Globus pallidus (tissue), 1 donor: ENCODE results near the gene NLN.

Experiments used
- DNase-seq: peaks from one replicate; pipeline ENCODE4 v3.0.0-alpha.2; 2015; ENCODE audit warnings: low spot score

NLN gene

DNA sequence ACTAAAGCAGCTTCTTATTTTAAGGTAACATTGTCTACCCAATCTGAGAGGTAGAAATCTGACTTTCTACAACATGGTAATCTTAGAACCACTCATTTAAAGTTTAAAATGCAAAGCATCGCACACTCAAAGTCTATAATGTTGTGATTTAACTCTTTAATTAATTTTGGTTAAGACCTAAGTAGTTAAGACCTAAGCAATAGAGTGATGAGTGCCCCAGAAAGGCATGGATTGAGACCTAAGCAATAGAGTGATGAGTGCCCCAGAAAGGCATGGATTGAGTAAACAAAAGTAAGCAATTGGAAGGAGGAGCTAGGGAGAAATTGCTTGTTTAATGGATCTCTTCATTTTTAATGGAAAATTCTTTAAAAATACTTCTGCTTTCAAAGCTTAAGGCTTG, 86.8 kb downstream of the NLN start:
- DNase-seq: no peak

- DNase-seq: peak; percentile 88
These were observed 88.0 kb downstream of the NLN start for GRCh38 chr5:65809817-65810531.

GRCh38 chr5:65811004-65811403, 89.0 kb downstream of the NLN start:
- no peak for DNase-seq

DNA sequence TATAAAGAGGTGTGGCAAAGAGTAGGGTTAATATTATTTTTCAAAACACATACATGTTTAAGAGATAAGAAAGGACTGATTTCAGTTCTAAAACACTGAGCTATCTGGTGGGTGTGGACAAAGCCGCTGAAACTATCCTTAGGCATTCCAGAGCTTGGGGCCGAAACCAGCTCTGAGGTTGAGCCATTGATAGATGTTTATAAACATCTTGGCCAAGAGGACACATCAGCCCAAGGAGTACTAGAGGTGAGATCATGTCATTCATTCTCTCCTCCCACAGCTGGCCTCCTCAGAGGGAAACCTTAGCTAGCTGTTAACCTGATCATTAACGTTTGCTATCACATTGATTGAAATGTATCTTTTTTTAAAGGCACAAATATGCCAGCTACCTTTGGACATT, 89.9 kb downstream of the NLN start:
- no peak for DNase-seq

GRCh38 chr5:65812648-65813047, 90.6 kb downstream of the NLN start:
- DNase-seq: no peak

GRCh38 chr5:65813174-65813573, 91.2 kb downstream of the NLN start:
- no peak for DNase-seq

- no peak for DNase-seq
These were observed 93.2 kb downstream of the NLN start for GRCh38 chr5:65815161-65815560.

GRCh38 chr5:65816729-65817128, 94.7 kb downstream of the NLN start:
- DNase-seq: no peak

DNA sequence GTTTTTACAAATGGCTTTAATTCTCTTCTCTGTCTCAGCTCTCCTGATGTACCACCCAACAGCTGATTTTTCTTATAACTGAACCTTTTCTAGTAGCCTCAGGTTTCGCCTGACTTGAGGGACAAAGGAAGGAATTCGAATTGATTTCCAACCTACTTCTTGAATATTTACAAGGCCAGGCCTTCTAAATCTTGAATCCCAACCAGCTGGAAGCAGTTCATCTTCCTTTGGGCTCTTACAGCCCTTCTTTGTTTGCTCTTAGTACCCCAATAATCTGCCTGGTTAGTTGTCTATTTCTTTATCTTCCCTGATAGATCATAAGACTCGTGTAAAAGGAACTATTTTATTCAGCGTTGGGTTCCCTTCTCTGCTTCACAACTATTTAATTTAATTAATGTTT, 95.9 kb downstream of the NLN start:
- peak; percentile 75 for DNase-seq

- peak; percentile 93 for DNase-seq
These were observed 96.6 kb downstream of the NLN start for GRCh38 chr5:65818592-65818991.

DNA sequence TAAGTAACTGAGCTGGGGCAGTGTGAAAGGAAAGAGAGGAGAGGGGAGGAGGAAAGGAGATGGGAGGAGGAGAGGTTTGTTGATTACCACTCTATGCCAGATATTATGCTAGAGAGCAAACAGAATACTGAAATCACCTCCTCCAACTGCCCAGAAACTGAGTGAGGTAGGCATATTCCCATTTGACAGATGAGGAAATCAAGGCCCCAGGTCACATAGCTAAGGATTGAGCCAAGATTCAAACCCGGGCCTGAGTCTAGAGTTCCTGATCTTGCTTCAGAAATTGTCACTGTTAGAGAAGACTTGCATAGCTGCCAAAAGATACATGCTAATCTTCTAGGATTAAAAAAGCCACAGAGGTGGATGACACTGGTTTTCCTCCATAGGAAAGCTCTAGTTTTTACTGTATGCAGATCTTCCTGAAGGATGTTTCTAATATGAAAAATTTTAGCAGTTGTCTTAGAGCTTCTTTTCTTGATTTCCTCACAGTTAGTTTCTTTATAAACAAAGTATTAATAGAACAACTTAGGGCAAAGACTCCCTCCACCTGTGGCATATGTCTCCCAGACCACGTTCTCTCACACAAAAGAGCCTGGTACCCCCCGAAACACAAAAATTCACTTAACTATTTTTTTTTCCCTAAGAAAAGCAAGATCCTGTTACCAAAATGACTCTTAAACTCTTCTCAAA, 97.4 kb downstream of the NLN start:
- DNase-seq: no peak

DNA sequence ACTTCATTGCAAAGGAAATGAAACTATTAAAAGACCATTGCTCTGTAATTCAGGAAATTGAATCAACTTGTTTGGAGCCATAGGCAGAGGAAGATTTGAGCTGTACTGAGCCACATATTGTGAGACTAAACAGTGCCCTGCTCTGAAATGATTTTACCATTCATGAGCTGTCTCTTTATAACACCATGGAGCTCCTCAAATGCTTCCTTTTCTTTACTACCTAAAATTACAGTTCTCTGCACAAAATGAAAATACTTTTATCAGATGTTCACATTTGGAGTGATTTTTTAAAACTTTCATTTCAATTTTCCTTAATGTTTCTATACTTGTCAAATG, 97.9 kb downstream of the NLN start:
- DNase-seq: no peak

DNA sequence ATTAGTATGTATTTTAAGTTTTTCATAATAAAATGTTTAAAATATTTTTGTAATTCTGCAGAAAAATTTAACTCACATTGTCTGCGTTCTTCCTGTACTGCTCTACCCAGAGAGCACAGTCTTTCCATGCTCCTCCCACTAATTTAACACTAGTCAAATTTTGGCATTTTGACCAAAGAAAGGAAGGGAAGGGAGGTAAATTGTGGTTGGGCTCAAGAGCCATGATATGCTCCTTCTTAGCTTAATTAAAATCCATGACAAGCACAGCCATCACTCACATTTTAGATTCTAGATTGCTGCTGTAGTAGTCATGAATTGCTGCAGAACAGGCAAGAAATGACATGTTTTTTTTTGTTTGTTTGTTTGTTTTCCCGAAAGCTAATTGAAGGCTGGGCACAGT, 98.4 kb downstream of the NLN start:
- DNase-seq: no peak

GRCh38 chr5:65821966-65822365, 100.0 kb downstream of the NLN start:
- no peak for DNase-seq

GRCh38 chr5:65822710-65823109, 100.7 kb downstream of the NLN start:
- DNase-seq: no peak

DNA sequence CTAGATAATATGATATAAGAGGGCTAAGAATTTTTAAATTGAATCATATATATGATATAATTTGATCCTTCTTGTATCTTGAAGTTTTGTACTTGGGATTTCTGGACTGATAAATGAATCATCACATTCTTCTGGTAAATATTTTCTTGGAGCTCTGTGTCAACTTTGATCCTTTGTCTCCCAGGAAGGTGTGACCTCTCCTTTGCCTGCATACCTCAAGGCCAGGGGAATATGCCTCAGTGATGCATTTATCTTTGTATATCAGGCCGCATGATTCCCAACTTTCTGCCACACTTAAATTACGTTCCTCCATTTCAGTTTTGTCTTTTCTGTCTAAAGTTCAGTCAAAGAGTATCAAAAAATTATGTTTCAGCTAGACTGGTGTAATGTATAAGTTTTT, 101.2 kb downstream of the NLN start:
- no peak for DNase-seq

- no peak for DNase-seq
These were observed 101.9 kb downstream of the NLN start for GRCh38 chr5:65823845-65824445.

- DNase-seq: no peak
These were observed 103.7 kb downstream of the NLN start for GRCh38 chr5:65825408-65826328.

GRCh38 chr5:65828022-65828896, 106.3 kb downstream of the NLN start:
- DNase-seq: no peak

- DNase-seq: peak; percentile 96
These were observed 108.9 kb downstream of the NLN start for GRCh38 chr5:65830856-65831255.

DNA sequence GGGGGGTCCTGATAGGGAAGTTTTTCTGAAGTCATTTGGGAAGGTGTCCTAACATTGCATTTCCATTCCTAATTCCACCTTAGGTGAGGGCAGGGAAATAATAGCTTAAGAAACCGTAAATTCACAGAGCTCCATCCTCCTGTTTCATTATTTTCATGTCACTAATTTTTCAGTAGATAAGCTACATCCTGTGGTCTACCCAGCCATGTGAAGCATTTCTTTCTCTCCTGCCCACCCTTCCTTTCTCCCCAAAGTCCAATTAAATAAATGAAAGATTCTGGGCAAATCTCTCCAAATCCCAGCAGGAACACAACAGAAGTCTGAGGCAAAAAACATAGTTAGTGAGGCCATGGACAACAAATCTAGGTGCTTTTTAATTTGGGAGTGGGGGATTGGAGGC, 109.3 kb downstream of the NLN start:
- DNase-seq: no peak

DNA sequence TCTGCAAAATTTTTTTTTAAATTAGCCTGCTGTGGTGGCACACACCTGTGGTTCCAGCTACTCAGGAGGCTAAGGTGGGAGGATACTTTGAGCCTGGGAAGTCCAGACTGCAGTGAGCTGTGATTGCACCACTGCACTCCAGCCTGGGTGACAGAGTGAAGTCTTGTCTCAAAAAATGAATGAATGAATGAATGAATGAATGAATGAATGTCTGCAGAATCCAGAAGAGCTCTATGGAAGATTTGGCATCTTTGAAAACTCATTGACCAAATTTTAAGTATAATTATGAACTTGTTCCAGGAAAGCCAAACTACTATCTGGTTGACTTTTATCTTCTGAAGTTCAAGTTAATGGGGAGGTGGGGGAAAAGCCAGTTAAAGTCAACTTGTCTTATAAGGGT, 110.1 kb downstream of the NLN start:
- no peak for DNase-seq
